Activated T-helper 1 cell treated with anti-CD3 and anti-CD28 coated beads, Interleukin-2, amount 50 U/mL, for 16 hours (primary cell): ENCODE results near the gene TSC22D2.
"Not testable (repeated sequence)": the region's sequence is repeated elsewhere in the genome, so short reads cannot be mapped to it uniquely, and the experiment has no call there.

ENCODE experiments used
- DNase-seq, 2 donors: peaks; one replicate each; pipeline ENCODE4 v3.0.0-alpha.2; 2020; ENCODE audit warnings: low read depth in 1 of 2, low spot score in 1 of 2

The TSC22D2 gene

DNA sequence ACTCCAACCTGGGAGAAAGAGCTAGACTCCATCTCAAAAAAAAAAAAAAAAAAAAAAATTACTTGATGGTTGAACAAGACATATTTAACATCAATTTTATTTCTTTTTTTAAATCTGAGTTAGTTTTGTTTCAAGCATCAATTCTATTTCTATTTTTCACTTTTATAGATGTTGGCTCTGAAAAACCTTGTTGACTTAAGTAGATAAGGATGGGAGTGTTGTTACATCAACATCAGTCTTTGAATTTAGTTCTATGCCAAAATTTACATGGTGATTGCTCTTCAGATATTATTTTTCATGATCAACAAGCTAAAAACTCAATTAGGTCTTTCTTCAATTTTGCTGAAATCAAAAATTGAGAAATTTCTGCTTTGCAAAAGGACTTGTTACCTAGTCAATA lies 71.3 kb downstream of the TSC22D2 start:
- no peak for DNase-seq

DNA sequence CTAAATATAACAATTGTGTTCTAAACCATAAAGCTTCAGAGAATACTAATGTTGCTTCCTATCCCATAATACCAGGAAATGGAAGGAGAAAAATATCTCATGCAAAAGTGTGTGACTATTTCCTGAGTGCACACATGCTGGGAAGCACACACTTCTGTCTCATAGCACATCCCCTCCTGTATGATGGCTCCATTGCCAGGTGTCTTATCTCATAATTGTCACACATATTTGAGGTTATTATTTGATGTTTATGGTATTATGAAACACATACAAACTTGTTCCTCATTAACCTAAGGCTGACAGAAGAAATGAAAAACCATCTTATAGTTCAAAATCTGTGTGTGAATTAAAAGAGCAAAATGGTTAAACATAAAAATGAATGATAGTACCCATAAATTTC lies 72.8 kb downstream of the TSC22D2 start:
- no peak for DNase-seq

DNA sequence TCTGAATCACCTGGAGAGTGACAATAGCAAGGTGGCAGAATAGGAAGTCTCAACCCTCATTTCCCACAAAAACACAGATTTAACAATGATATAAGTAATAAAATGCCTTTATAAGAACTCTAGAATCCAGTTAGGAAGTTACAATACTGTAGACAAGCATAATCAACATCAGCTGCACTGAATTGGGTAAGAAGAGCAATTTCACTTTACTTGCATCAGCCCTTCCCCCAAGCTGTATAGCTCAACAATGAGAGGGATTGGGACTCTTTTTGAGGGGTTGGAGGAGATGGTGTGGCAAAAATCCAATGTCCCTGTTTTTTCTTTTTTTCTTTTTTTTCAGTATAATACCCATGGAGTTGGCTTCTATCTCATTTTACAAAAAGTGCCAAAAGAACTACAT lies 75.1 kb downstream of the TSC22D2 start:
- DNase-seq = no peak

DNA sequence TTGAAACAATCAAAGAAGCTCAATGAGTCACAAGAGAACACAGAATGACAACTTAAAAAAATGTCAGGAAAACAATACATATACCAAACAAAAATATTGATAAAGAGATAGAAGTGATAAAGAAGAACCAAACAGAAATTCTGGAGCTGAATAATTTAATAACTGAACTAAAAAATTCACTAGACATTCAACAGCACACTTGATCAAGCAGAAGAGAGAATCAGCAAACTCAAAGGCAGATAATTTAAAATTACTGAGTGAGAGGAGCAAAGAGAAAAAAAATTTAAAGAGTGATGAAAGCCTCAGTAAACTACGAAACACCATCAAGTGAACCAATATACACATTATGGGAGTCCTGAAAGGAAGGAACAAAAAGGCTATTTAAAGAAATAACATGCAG lies 76.3 kb downstream of the TSC22D2 start:
- no peak for DNase-seq

DNA sequence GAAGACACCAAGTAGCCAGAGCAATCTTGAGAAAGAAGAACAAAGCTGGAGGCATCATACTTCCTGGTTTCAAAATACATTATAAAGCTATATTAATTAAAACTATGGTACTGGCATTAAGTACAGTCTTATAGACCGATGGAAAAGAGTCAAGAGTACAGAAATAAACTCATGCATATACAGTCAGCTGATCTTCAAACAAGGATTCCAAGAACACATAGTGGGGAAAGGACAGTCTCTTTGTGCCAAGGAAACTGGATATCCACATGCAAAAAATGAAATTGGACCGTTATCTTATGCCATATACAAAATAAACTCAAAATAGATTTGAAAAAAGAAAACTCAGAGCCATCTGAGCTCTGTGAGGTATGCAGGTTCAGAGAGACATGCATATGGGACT lies 80.8 kb downstream of the TSC22D2 start:
- no peak for DNase-seq

DNA sequence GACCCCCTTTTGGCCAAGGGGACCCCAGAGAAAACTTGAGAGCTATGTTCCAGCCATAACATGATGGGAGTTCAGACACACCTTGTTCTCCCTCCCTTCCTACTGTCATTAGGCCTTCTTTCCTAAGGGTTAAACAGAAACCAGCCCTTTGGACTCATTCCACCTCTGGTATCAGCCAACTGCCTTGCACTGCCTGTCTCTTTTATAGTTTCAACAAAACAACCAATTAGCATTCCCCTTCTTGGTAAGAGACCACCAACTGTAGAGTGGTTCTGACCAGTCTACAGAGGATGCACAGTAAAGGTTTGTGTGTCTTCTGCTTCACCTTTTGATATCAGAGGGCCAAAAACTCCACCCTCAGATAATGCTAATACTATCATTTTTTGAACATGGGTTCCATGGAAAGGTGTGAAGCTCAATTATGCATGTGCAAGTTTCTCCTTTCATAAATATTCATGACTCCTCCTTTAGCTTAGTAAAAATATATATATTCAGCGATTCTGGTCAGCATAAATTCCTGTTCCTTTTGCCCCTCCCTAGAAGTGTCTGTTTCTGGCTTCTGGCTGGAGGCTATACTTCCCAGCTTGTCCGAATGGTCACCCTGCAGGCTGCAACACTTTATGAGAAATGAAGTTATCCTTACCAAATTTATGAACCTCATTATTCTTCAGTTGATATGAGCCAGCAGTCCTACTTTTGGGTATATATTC lies 82.3 kb downstream of the TSC22D2 start:
- DNase-seq = no peak

DNA sequence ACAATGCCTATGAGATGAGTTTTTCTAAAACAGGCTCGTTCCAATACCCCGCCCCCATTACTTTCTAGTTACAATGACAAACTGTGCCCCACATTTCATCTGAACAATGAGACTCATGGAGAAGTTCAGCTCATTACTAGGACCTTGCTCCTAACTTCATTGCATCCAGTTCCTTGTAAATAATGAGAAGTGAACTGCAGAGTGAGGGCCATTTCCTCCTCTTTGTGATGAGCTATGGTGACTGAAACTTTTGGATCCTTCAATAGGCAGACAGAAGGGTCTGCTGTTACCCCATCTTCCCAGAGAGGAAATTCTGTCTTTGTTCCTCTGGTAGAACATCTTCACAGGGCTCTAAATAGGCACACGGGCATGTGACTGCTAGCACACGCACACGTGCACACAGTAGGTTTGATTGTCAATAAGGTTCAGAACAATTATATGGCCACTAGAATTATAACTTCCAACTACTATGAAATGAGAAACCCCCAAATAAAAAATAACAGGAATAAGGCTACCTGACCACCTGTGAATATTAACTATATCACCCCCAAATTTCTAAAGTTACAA lies 86.4 kb downstream of the TSC22D2 start:
- DNase-seq = no peak

DNA sequence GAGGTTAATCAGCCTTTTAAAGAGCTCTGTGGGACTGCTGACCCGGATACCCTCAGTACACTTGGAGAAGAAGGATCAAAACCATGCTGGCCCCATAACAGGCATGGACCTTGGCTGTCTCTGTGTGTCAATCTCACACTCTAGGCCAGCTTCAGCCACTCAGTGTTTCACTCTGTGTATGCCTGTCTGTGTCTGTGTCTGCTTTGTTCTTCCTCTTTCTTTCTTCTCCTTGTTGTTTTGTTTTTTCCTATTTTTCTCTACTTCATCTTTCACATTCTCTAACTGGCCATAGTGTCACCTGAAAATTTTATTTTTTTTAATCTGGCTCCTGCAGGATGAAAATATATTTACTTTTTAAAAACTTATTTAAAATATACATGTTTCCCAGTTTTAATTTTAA lies 87.1 kb downstream of the TSC22D2 start:
- DNase-seq = no peak

DNA sequence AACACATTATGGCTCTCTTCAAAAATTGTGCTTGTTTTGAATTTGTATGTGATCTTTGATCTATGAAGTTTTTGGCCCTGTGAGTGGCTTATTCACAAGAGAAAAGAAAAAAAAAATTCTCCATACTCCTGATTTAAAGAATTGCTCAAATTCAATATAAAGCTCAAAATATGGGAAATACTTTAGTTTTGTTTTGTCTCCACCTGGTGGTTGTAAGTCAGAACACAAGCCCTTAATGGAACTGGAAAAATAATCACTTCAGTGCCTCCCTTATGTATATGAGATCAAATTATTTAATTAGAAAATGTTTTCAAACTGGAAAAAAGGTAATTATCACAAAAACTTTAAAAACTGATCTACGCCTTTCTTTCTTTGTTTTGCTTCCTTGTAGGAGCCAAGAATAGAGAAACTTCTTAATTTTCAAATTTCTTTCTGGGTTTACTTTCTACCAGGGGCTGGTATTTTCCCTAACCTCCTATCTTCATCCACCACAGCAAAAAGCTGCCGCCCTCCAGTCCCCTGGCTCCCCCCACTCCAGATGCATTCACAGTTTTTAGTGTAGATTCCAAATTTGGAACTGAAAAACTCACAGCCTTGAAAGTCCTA lies 87.6 kb downstream of the TSC22D2 start:
- DNase-seq = no peak

DNA sequence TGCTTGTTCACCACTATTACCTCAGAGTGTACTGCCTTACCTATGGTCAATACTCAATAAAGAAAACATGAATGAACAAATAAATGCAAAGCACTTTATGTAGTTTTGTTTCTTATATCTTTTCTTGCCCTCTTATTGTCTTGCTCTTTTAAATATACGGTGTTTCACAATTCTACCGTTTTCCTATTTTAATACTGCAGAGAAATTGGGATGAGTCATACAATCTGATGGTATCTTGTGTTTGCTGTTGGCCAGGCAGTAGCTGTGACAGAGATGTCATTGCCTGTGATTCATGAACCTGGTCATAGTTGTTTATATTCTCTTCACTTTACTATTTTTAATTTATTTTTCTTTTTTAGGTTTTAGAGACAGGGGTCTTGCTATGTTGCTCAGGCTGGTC lies 89.9 kb downstream of the TSC22D2 start:
- DNase-seq = no peak

DNA sequence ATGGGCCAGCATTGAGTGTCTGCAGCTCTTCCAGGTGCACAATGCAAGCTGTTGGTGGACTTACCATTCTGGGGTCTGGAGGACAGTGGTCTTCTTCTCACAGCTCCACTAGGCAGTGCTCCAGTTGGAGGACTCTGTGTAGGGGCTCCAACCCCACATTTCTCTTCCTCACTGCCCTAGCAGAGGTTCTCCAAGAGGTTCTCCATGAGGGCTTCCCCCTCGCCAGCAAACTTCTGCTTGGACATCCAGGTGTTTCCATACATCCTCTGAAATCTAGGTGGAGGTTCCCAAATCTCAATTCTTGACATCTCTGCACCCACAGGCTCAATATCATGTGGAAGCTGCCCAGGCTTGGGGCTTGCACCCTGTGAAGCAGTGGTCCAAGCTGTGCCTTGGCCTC lies 92.9 kb downstream of the TSC22D2 start:
- DNase-seq = not testable (repeated sequence)

DNA sequence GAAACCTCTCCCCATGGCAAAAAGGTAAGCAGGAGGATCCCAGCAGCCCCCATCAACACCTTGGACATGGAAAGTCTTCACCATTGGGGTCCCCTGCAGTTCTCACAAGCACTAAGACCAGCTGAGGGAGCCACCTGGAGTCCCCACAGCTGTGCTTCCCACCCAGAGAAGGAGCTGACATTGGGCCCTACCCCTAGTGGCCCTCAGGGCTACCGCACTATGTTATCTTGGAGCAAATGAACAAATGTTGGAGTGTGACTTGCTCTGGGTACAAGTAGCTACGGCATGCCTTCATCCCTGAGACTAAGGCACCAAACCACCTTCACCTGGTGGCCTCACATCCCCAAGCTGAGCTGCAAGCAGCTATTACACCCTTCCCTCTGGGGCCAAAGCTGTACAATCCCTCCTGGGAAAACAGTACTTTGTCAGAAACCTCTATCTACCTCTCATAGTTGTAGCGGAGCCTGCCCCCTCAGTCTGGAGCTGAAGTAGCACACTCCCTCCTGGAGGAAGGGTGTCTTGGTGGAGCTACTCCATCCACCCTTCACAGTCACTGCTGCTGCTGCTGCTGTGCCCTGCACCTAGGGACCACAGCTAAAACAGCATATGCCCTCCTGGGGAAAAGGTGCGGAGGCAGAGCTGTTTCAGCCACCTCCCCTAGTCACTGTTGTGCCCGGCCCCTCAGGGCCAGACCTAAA lies 95.5 kb downstream of the TSC22D2 start:
- DNase-seq = no peak

DNA sequence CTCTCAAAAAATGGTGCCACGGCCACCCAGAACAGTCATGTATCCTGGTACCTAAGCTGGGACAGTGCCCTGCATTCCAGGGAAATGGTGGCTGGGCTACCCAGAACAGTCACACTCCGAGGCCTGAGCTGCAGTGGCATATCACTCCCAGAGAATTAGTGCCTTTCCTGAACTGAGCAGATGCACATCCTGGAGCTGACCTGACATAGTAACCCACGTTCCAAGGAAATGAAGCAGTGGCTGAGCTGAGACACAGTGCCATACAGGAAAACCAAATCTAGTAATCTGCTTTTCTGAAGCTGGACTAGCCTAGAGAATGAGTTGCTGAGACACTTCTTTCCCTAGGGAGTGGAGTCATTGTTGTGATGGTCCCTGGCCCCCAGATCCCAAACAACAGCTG lies 96.4 kb downstream of the TSC22D2 start:
- DNase-seq = no peak

DNA sequence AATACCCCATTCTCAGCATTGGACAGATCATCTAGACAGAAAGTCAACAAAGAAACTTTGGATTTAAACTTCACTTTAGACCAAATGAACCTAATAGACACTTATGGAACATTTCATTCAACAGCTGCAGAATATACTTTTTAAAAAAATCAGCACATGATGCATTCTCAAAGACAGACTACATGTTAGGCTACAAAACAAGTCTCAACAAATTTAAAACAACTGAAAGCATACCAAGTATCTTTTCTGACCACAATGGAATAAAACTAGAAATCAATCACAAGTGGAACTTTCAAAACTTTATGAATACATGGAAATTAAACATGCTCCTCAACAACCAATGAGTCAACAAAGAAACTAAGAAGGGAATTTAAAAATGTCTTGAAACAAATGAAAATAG lies 100.3 kb downstream of the TSC22D2 start:
- DNase-seq = no peak

DNA sequence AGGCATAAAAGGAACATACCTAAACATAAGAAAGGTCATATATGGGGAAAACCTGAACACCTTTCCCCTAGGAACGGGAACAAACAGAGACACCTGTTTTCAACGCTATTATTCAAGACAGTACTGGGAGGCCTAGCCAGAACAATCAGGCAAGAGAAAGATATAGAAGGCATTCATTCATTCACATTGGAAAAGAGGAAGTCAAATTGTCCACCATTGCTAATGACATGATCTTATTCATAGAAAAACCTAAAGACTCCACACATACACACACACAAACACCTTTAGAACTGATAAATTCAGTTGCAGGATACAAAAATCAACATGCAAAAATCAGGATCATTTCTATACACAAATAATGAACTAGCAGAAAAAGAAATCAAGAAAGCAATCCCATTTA lies 101.7 kb downstream of the TSC22D2 start:
- no peak for DNase-seq

DNA sequence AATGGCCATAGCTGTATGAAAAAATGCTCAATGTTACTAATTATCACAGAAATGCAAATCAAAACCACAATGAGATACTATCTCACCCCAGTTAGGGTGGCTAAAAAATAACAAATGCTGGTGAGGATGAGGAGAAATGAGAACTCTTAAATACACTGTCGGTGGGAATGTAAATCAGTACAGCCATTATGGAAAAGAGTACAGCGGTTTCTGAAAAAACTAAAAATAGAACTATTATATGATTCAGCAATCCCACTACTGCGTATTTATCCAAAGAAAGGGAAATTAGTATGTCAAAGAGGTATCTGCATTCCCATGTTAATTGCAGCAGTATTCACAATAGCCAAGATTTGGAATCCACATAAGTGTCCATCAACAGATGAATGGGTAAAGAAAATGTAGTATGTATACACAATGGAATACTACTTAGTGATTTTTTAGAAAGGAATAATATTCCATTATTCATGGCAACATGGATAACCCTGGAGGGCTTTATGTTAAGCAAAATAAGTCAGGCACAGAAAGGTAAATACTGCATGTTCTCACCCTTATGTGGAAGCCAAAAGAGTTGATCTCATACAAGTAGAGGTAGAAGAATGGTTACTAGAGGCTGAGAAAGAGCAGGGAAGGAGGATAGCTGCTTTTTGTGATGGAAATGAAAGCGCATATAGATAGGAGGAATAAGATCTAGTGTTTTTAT lies 103.2 kb downstream of the TSC22D2 start:
- no peak for DNase-seq

DNA sequence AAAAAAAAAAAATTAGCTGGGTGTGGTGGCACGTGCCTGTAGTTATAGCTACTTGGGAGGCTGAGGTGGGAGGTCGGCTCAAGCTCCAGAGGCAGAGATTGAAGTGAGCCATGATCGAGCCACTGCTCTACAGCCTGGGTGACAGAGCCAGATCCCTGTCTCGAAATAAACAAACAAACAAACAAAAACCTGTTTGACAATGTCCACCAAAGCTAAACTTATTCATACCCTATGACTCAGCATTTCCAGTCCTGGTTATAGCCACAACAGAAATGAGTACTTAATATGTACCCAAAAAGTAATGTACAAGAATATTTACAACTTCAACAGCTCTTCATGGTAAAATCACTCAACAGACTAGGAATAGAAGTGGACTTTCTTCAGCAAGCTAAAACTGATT lies 107.1 kb downstream of the TSC22D2 start:
- no peak for DNase-seq
